Brain microvascular endothelial cell (primary cell): ENCODE measurements around the gene CFAP141.

Experiments used
- DNase-seq: peaks from one replicate; pipeline ENCODE4 v3.0.0-alpha.2; 2020
- H3K27ac ChIP-seq: fragments of 250-450 bp; sonication (Bioruptor Pico); 2 replicates; pipeline ENCODE4 v1.5.1; 2020; ENCODE audit warnings: mild to moderate bottlenecking, moderate library complexity
- H3K27me3 ChIP-seq: fragments of 250-450 bp; sonication (Bioruptor Pico); replicated peaks from 2 replicates; pipeline ENCODE4 v1.5.1; 2020; ENCODE audit warnings: mild to moderate bottlenecking
- H3K36me3 ChIP-seq: fragments of 250-450 bp; sonication (Bioruptor Pico); replicated peaks from 2 replicates; pipeline ENCODE4 v1.5.1; 2020; ENCODE audit warnings: mild to moderate bottlenecking
- H3K4me3 ChIP-seq: 2 replicates; pipeline ENCODE4 v1.5.1; 2011; ENCODE audit warnings: low read depth, mild to moderate bottlenecking, control low read depth, low read length, moderate library complexity
- in situ Hi-C: cut with HindIII; loops from 2 replicates; pipeline ENCODE4 v1.10.0; 2017; ENCODE audit warnings: low sequenced_read_pairs, low pct_ligation_motif_present
- TF ChIP-seq, protein P1 (sequence below): IDR thresholded peaks from 2 replicates; pipeline ENCODE4 v1.5.1; 2011; ENCODE audit warnings: low read depth, mild to moderate bottlenecking, moderate library complexity, low read length, control low read depth, inconsistent platforms; ENCODE audit errors: missing control alignments

Gene CFAP141

DNA sequence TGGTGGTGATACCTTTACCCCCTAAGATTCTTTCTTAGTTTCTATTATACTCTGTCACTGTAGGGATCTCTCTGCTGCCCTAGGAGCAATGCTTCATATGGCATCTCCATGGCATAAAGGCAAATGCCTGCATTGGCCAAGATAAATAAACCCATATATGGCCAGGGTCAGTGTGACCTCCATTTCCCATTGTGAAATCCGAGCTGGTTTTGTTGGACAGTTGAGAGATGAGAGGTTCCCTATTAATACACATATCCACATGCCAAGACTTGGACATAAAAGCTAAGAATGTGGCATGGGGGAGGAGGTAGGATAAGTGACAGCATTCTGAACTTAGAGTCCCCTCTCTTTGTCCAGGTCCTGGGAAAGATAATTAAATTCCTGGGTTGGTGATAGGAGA is 15.6 kb downstream of the CFAP141 start:
- peaks cover 7% of the 10 kb centered on the region for H3K27me3 ChIP-seq
- no peaks in the 10 kb centered on the region for H3K36me3 ChIP-seq
- in situ Hi-C loops, result no loop called here
- H3K4me3 ChIP-seq, result no peak overlapping the region
- TF ChIP-seq, protein P1, sequence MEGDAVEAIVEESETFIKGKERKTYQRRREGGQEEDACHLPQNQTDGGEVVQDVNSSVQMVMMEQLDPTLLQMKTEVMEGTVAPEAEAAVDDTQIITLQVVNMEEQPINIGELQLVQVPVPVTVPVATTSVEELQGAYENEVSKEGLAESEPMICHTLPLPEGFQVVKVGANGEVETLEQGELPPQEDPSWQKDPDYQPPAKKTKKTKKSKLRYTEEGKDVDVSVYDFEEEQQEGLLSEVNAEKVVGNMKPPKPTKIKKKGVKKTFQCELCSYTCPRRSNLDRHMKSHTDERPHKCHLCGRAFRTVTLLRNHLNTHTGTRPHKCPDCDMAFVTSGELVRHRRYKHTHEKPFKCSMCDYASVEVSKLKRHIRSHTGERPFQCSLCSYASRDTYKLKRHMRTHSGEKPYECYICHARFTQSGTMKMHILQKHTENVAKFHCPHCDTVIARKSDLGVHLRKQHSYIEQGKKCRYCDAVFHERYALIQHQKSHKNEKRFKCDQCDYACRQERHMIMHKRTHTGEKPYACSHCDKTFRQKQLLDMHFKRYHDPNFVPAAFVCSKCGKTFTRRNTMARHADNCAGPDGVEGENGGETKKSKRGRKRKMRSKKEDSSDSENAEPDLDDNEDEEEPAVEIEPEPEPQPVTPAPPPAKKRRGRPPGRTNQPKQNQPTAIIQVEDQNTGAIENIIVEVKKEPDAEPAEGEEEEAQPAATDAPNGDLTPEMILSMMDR, result no peak
- H3K27ac ChIP-seq, result no peak overlapping the region
- no peak for DNase-seq

DNA sequence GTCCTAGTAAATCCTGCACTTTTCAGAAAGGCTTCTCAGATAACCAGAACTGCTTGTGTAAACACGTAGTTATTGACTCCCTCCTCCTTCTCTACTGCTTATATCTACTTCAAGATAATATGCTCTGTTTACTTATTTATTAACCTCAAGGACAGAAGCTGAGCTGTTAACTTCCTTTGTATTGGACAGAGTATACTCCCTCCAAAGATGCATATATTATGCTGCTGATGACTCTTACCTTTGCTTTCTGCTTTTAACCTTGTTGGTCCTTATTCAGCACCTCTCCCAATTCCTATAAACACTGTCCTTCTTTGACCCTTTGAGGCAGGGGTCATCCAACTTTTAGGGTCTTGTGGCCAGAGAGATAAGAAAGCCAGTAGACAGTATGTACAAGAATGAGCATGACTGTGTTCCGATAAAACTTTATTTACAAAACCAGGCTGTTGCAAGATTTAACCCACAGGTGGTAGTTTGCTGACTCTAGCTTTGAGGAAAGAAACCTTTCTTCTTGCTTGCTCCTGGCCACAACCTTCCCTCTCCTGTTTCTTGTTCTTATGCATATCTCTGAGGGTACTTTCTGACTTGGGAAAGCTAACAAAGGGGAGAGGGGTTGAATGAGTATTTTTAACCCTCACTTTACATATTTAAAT is 19.2 kb downstream of the CFAP141 start:
- no peak overlapping the region for H3K4me3 ChIP-seq
- TF ChIP-seq, protein P1, result no peak
- DNase-seq, result no peak
- H3K36me3 ChIP-seq, result no peaks in the 10 kb centered on the region
- in situ Hi-C loops, result no loop called here
- no peak overlapping the region for H3K27ac ChIP-seq
- H3K27me3 ChIP-seq, result no peaks in the 10 kb centered on the region

DNA sequence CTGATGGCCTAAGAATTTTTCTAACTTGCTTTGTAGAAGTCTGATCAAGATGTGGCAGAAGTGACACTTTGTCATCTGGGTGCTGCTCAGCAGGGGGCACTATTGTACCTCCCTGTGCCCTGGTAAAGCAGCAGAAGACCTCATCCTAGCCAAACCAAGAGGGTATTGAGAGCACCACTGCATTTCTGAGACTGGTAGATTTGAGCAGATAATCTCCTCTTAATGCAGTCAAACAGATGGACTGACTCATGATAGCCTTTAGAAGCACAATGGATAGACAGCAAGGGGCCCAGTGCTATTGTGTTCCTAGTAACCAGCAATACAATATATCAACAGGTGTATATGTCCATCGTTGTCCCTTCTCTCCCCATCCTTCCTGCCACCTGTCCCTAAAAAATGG is 20.0 kb downstream of the CFAP141 start:
- Histone ChIP-seq H3K4me3 (no peak overlapping the region), H3K36me3 (no peaks in the 10 kb centered on the region), H3K27ac (no peak overlapping the region), H3K27me3 (no peaks in the 10 kb centered on the region)
- in situ Hi-C loops, result no loop called here
- TF ChIP-seq, protein P1, result peak; percentile 64
- DNase-seq, result peak; percentile 35

DNA sequence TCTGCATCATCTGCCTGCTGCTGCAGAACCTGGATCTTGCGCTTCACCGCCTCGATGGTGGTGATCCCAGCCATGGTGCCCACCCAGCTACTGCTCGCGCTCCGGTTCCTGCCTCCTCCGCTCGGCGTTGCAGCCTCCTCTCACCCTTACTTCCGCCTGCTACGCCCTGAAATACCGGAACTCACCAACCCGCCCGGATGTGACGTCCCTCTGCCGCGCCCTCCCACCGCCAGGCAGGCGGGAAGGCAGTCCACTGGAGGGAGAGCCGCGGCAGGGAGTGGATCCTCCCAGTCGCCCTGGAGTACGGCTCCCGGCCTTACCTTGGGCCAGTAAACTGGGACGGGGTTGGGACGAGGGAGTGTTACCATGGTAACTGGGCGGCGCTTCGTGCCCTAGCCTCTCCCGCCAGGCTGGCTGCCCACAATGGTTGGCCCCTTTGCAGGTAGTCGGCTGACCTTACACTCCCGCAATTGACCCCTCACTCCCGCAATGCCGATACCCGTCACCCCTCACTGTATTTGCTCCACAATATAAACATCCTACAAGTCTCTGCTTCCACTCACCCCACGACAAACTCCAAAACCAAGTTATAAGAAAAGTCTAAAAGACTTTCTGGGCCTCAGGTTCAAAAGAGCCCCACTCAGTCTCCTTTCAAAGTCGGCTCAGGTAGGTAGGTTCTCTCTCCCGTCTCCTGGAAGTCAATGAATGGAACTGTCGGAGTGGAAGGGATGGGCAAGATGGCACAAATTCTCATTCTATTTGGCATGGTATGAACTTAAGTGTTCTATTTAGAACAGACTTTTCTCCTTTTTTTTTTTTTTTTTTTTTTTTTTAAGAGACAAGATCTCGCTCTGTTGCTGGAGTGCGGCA is 22.9 kb downstream of the CFAP141 start:
- DNase-seq, result peak; percentile 94
- H3K27ac ChIP-seq, result peak overlapping the region; percentile 76
- H3K27me3 ChIP-seq, result no peaks in the 10 kb centered on the region
- TF ChIP-seq, protein P1, result no peak
- peak overlapping the region; percentile 100 for H3K4me3 ChIP-seq
- in situ Hi-C loops, result no loop called here
- H3K36me3 ChIP-seq, result peaks cover 5% of the 10 kb centered on the region

DNA sequence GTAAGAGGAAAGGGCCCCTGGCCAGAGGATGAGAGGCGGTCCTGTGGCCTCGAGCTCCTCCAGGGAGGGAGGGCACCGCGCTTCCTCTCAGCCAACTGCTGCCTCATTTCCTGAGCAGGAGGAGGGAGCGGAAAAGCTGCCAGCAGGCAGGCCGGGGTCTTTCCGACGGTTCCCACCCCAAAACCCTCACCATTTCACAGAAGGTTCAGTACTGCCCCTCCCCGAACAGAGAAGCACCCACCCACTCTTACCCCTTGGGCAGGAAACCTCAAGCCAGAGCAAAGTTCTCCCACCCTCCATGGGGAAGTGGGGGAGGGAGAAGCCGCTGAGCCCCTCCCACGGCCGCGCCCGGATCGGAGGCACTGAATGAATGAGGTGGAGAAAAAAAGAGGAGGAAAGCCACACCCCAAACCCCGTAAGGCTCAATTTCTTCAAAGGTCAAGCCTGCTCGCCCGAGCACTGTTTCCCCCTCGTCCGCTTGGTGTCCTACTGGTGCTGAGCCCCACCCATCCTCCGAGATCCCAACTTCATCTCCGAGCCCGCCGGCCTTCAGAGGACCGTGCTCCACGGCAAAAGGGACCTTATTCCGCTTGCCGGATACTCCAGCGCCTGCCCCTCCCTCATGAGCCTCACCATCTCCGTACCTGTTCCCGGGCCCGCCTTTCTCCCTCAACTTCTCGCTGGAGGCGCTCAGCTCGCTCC is 23.6 kb downstream of the CFAP141 start:
- TF ChIP-seq, protein P1, result no peak
- peak; percentile 68 for DNase-seq
- Histone ChIP-seq H3K4me3 (peak overlapping the region; percentile 100), H3K27ac (peak overlapping the region; percentile 76), H3K36me3 (peaks cover 10% of the 10 kb centered on the region), H3K27me3 (no peaks in the 10 kb centered on the region)
- in situ Hi-C loops, result no loop called here
